NK-92 treated with Interleukin-12 subunit alpha and Interleukin-12 subunit beta, amount 100 ng/mL, for 24 hours (cell line): ENCODE results near the gene CPT1C.

ENCODE experiments used
- DNase-seq: peaks from one replicate; lab custom pipeline; 2025; lab: John Stamatoyannopoulos, UW

CPT1C gene

GRCh38 chr19:49758292-49758691 is 67.4 kb downstream of the CPT1C start:
- no peak for DNase-seq

- no peak for DNase-seq
These were observed 70.3 kb downstream of the CPT1C start for GRCh38 chr19:49761249-49761624.

GRCh38 chr19:49761625-49762311 is 70.9 kb downstream of the CPT1C start:
- no peak for DNase-seq

GRCh38 chr19:49763230-49763629 is 72.3 kb downstream of the CPT1C start, which contains the start of gene TSKS:
Gene TSKS, minus strand, starts transcription at chr19:49763306. Its CDS starts 59 bp downstream, at chr19:49763247.
- DNase-seq, result no peak
